Suppressor macrophage (primary cell): ENCODE results near the gene RFX2.

Source experiments
- DNase-seq, 4 experiments: peaks; one replicate each; pipeline ENCODE4 v3.0.0-alpha.2; 2020 to 2022

RFX2 gene

GRCh38 chr19:6059988-6060599 lies 50.2 kb downstream of the RFX2 start:
- peak; percentile 15 to 58 (median 55) for DNase-seq

- no peak for DNase-seq
Measured at GRCh38 chr19:6059396-6059947, 50.8 kb downstream of the RFX2 start.

GRCh38 chr19:6058518-6059201 lies 51.6 kb downstream of the RFX2 start:
- DNase-seq = peak in 1 of 4 experiments; percentile 22

GRCh38 chr19:6057651-6058517 lies 52.4 kb downstream of the RFX2 start:
- DNase-seq = no peak

GRCh38 chr19:6056801-6057650 lies 53.3 kb downstream of the RFX2 start:
- DNase-seq = peak; percentile 94 to 99 (median 94)

- no peak for DNase-seq
Measured at GRCh38 chr19:6056282-6056741, 54.0 kb downstream of the RFX2 start.

GRCh38 chr19:6055013-6055795 lies 55.1 kb downstream of the RFX2 start:
- peak in 2 of 4 experiments; percentile 30 to 66 for DNase-seq

- peak; percentile 83 to 91 (median 90) for DNase-seq
Measured at GRCh38 chr19:6048793-6049405, 61.4 kb downstream of the RFX2 start.

GRCh38 chr19:6048348-6048747 lies 62.0 kb downstream of the RFX2 start:
- DNase-seq = no peak

GRCh38 chr19:6047741-6048251 lies 62.5 kb downstream of the RFX2 start:
- DNase-seq = peak; percentile 22 to 49 (median 40)

- no peak for DNase-seq
Measured at GRCh38 chr19:6047256-6047655, 63.0 kb downstream of the RFX2 start.

- no peak for DNase-seq
Measured at GRCh38 chr19:6045108-6045507, 65.2 kb downstream of the RFX2 start.

- no peak for DNase-seq
Measured at GRCh38 chr19:6044056-6044805, 66.1 kb downstream of the RFX2 start.

- no peak for DNase-seq
Measured at GRCh38 chr19:6042776-6043726, 67.2 kb downstream of the RFX2 start.

GRCh38 chr19:6041991-6042481 lies 68.3 kb downstream of the RFX2 start:
- no peak for DNase-seq

GRCh38 chr19:6041071-6041470 lies 69.2 kb downstream of the RFX2 start:
- no peak for DNase-seq

- no peak for DNase-seq
Measured at GRCh38 chr19:6039566-6040225, 70.6 kb downstream of the RFX2 start.
